ENCODE results near the gene TMEM86A.

The TMEM86A gene

DNA sequence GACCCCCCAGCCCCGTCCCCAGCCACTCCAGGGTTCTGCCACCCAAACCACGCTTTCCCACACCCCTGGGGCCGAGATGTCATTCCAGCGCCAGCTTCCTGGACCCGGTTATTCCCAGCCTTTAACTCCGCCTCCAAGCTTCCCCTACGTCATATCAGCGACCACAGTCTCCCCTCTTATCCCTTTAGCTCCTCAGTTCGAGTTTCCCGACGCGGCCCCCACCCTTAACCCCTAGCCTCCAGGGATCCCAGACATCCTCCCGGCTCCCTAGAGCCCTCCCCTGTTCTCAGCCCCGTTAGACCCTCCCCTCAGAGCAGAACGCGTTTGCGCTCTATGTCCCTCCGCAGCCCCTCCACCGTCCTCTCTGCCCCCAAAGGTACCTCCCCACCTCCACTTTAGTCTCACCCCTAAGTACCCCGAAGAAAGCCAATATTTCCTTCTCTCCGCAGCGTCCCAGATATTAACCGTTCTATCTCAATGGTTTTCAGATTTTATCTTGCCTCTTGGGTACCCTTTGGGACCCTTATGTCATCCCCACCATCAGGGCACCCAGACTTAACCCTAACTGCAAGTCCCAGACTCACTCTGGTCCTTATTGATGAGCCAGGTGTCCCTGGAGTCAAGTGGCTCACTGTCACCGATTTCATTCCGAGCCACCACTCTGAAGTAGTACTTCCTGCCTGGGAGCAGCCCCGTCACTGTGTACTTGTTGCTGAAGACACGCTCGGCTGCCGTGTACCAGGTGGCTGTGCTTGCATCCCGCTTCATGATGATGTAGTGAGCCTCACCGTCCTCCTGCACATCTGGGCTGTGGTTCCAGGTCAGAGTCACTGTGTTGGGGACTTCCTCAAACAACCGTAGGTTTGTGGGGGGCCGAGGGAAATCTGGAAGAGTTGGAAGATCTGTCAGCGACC, 8.0 kb downstream of the TMEM86A start:
- peaks cover 3% of the 10 kb centered on the region for H3K9me3 ChIP-seq (ENCODE audit: insufficient read depth, low read depth, low read length)
- WGBS (ENCODE audit: extremely low coverage, insufficient coverage, insufficient read length), result no CpG with 5 or more reads among the region's 34 CpGs
- H3K36me3 ChIP-seq (ENCODE audit: control insufficient read depth in 1 of 2, insufficient read depth in 2 of 2, low read length in 2 of 2), result no peaks in the 10 kb centered on the region
- H3K79me1 ChIP-seq (ENCODE audit: low read length), result no peaks in the 10 kb centered on the region
- H2BK120ac ChIP-seq (ENCODE audit: insufficient read depth, low read length, poor library complexity), result no peak overlapping the region
- no peak overlapping the region for H4K12ac ChIP-seq (ENCODE audit: low read depth, low read length)
- H3K4me3 ChIP-seq (ENCODE audit: low read depth, low read length), result no peak overlapping the region
- H2AFZ ChIP-seq (ENCODE audit: insufficient read depth, low read length, poor library complexity), result no peak overlapping the region
- H3K18ac ChIP-seq (ENCODE audit: low read length), result no peak overlapping the region
- H3K14ac ChIP-seq (ENCODE audit: low read length), result no peak overlapping the region
- H2BK5ac ChIP-seq (ENCODE audit: low read depth, low read length, poor library complexity), result no peak overlapping the region
- no peak overlapping the region for H3K9ac ChIP-seq (ENCODE audit: low read length)
- no peaks in the 10 kb centered on the region for H3K79me2 ChIP-seq (ENCODE audit: control insufficient read depth, insufficient read depth, low read length, poor library complexity)
- no peaks in the 10 kb centered on the region for H3K27me3 ChIP-seq (ENCODE audit: insufficient read depth, low read length)
- DNase-seq, result peak in 1 of 2 donors; percentile 42
- H3K4me1 ChIP-seq (ENCODE audit: control insufficient read depth in 1 of 2, insufficient read depth in 2 of 2, low read length in 2 of 2), result no peaks in the 10 kb centered on the region
- H3K4me2 ChIP-seq (ENCODE audit: low read length), result no peak overlapping the region
- H3K23ac ChIP-seq (ENCODE audit: low read length), result no peak overlapping the region
- H3K4ac ChIP-seq (ENCODE audit: low read depth, low read length), result no peak overlapping the region
- no peak overlapping the region for H3K27ac ChIP-seq (ENCODE audit: low read depth, low read length)
- no peak overlapping the region for H4K91ac ChIP-seq (ENCODE audit: low read depth, low read length)
- no peak overlapping the region for H4K8ac ChIP-seq (ENCODE audit: low read depth, low read length)
- H2BK12ac ChIP-seq (ENCODE audit: low read length), result no peak overlapping the region
- H2AK5ac ChIP-seq (ENCODE audit: low read length), result no peak overlapping the region

DNA sequence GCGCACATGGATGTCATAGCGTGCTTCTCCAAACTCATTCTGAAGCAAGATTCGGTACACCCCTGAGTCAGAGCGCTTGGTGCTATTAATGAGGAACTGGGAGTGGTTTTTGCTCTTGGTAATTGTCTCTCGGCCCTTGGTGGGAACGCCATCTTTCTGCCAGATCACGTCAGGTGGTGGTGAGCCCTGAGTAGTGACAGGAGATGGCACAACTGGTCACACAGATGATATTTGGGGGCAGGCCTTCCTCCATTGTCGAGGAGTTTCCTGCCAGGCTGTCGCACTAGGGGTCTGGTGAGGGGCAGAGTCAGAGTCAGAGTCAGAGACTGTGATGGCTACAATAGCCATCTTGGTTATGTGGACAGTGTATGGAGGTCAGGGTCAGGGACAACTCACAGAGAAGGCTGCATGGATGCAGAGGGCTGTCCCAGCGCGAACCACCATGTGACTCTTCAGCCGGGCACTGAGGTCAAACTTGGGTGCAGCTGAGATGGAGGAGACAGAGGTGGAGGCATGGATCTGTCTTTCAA, 9.3 kb downstream of the TMEM86A start:
- no peak overlapping the region for H2BK5ac ChIP-seq (ENCODE audit: low read depth, low read length, poor library complexity)
- H2AFZ ChIP-seq (ENCODE audit: insufficient read depth, low read length, poor library complexity), result no peak overlapping the region
- no peaks in the 10 kb centered on the region for H3K4me1 ChIP-seq (ENCODE audit: control insufficient read depth in 1 of 2, insufficient read depth in 2 of 2, low read length in 2 of 2)
- no peak overlapping the region for H2BK12ac ChIP-seq (ENCODE audit: low read length)
- H3K23ac ChIP-seq (ENCODE audit: low read length), result no peak overlapping the region
- no peak overlapping the region for H3K18ac ChIP-seq (ENCODE audit: low read length)
- H3K9me3 ChIP-seq (ENCODE audit: insufficient read depth, low read depth, low read length), result peaks cover 3% of the 10 kb centered on the region
- no peak overlapping the region for H3K4me2 ChIP-seq (ENCODE audit: low read length)
- H3K27ac ChIP-seq (ENCODE audit: low read depth, low read length), result no peak overlapping the region
- WGBS (ENCODE audit: extremely low coverage, insufficient coverage, insufficient read length), result no CpG with 5 or more reads among the region's 12 CpGs
- no peak overlapping the region for H2AK5ac ChIP-seq (ENCODE audit: low read length)
- no peak overlapping the region for H4K12ac ChIP-seq (ENCODE audit: low read depth, low read length)
- H3K79me2 ChIP-seq (ENCODE audit: control insufficient read depth, insufficient read depth, low read length, poor library complexity), result no peaks in the 10 kb centered on the region
- no peak for DNase-seq
- no peak overlapping the region for H3K9ac ChIP-seq (ENCODE audit: low read length)
- H3K4me3 ChIP-seq (ENCODE audit: low read depth, low read length), result no peak overlapping the region
- no peaks in the 10 kb centered on the region for H3K79me1 ChIP-seq (ENCODE audit: low read length)
- no peak overlapping the region for H4K8ac ChIP-seq (ENCODE audit: low read depth, low read length)
- no peak overlapping the region for H2BK120ac ChIP-seq (ENCODE audit: insufficient read depth, low read length, poor library complexity)
- no peaks in the 10 kb centered on the region for H3K27me3 ChIP-seq (ENCODE audit: insufficient read depth, low read length)
- no peak overlapping the region for H4K91ac ChIP-seq (ENCODE audit: low read depth, low read length)
- H3K36me3 ChIP-seq (ENCODE audit: control insufficient read depth in 1 of 2, insufficient read depth in 2 of 2, low read length in 2 of 2), result no peaks in the 10 kb centered on the region
- H3K4ac ChIP-seq (ENCODE audit: low read depth, low read length), result no peak overlapping the region
- H3K14ac ChIP-seq (ENCODE audit: low read length), result no peak overlapping the region

DNA sequence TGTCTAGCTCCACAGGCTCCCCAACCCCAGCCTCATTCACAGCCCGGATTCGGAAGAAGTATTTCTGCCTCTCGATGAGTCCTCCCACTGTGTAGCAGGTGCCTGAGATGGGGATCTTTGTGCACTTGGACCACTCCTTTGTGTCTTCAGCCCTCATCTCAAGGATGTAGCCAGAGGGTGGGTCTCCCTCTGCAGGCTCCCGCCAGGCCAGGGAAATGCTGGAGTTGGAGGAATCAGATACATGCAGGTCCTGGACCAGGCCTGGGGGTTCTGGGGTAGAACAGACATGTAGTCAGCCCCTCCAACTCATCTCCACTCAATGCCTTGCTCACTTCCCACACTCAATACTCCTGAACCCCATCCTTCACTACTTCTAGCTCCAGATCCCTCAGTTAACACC, 10.8 kb downstream of the TMEM86A start:
- Histone ChIP-seq H2BK5ac (ENCODE audit: low read depth, low read length, poor library complexity) (no peak overlapping the region), H2BK12ac (ENCODE audit: low read length) (no peak overlapping the region), H4K12ac (ENCODE audit: low read depth, low read length) (no peak overlapping the region), H3K23ac (ENCODE audit: low read length) (no peak overlapping the region), H3K36me3 (ENCODE audit: control insufficient read depth in 1 of 2, insufficient read depth in 2 of 2, low read length in 2 of 2) (no peaks in the 10 kb centered on the region), H2BK120ac (ENCODE audit: insufficient read depth, low read length, poor library complexity) (no peak overlapping the region), H3K9me3 (ENCODE audit: insufficient read depth, low read depth, low read length) (peaks cover 8% of the 10 kb centered on the region), H3K27ac (ENCODE audit: low read depth, low read length) (no peak overlapping the region), H3K4me3 (ENCODE audit: low read depth, low read length) (no peak overlapping the region), H3K79me2 (ENCODE audit: control insufficient read depth, insufficient read depth, low read length, poor library complexity) (no peaks in the 10 kb centered on the region), H3K4ac (ENCODE audit: low read depth, low read length) (no peak overlapping the region), H3K14ac (ENCODE audit: low read length) (no peak overlapping the region), H3K4me2 (ENCODE audit: low read length) (no peak overlapping the region), H4K91ac (ENCODE audit: low read depth, low read length) (no peak overlapping the region), H2AK5ac (ENCODE audit: low read length) (no peak overlapping the region), H3K79me1 (ENCODE audit: low read length) (no peaks in the 10 kb centered on the region), H4K8ac (ENCODE audit: low read depth, low read length) (no peak overlapping the region), H3K27me3 (ENCODE audit: insufficient read depth, low read length) (no peaks in the 10 kb centered on the region), H3K18ac (ENCODE audit: low read length) (no peak overlapping the region), H3K4me1 (ENCODE audit: control insufficient read depth in 1 of 2, insufficient read depth in 2 of 2, low read length in 2 of 2) (no peaks in the 10 kb centered on the region), H3K9ac (ENCODE audit: low read length) (no peak overlapping the region), H2AFZ (ENCODE audit: insufficient read depth, low read length, poor library complexity) (no peak overlapping the region)
- no CpG with 5 or more reads among the region's 4 CpGs for WGBS (ENCODE audit: extremely low coverage, insufficient coverage, insufficient read length)
- no peak for DNase-seq

DNA sequence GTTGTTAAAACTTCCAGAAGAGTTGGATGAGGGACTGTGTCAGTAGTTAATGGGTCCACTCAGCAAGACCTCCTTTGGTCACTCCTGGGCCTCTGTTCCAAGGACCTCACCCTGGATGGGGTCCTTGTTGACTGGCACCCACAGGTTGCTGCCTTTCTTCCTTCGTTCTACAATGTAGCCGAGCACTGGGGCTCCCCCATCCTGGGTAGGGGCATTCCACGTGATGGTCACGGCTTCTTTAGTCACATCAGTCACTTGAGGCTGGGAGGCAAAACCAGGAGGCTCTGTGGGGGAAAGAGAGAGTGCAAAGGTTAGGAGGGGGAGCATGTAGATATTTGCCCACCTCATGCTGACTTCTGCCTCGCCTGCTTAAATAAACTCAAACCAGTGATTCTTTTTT, 12.0 kb downstream of the TMEM86A start:
- WGBS (ENCODE audit: extremely low coverage, insufficient coverage, insufficient read length), result no CpG with 5 or more reads among the region's 5 CpGs

More for the DNA sequence above, 12.0 kb downstream of the TMEM86A start:
- no peak overlapping the region for H2BK5ac ChIP-seq (ENCODE audit: low read depth, low read length, poor library complexity)
- no peak overlapping the region for H2AFZ ChIP-seq (ENCODE audit: insufficient read depth, low read length, poor library complexity)
- no peak overlapping the region for H4K91ac ChIP-seq (ENCODE audit: low read depth, low read length)
- H4K8ac ChIP-seq (ENCODE audit: low read depth, low read length), result no peak overlapping the region
- H4K12ac ChIP-seq (ENCODE audit: low read depth, low read length), result no peak overlapping the region
- H2BK12ac ChIP-seq (ENCODE audit: low read length), result no peak overlapping the region
- no peaks in the 10 kb centered on the region for H3K36me3 ChIP-seq (ENCODE audit: control insufficient read depth in 1 of 2, insufficient read depth in 2 of 2, low read length in 2 of 2)
- DNase-seq, result no peak
- no peak overlapping the region for H3K18ac ChIP-seq (ENCODE audit: low read length)
- no peaks in the 10 kb centered on the region for H3K79me2 ChIP-seq (ENCODE audit: control insufficient read depth, insufficient read depth, low read length, poor library complexity)
- no peak overlapping the region for H3K4me3 ChIP-seq (ENCODE audit: low read depth, low read length)
- H3K79me1 ChIP-seq (ENCODE audit: low read length), result no peaks in the 10 kb centered on the region
- H3K4me1 ChIP-seq (ENCODE audit: control insufficient read depth in 1 of 2, insufficient read depth in 2 of 2, low read length in 2 of 2), result no peaks in the 10 kb centered on the region
- peaks cover 10% of the 10 kb centered on the region for H3K9me3 ChIP-seq (ENCODE audit: insufficient read depth, low read depth, low read length)
- H2BK120ac ChIP-seq (ENCODE audit: insufficient read depth, low read length, poor library complexity), result no peak overlapping the region
- no peak overlapping the region for H3K23ac ChIP-seq (ENCODE audit: low read length)
- H3K4ac ChIP-seq (ENCODE audit: low read depth, low read length), result no peak overlapping the region
- H3K27ac ChIP-seq (ENCODE audit: low read depth, low read length), result no peak overlapping the region
- no peak overlapping the region for H3K9ac ChIP-seq (ENCODE audit: low read length)
- H3K14ac ChIP-seq (ENCODE audit: low read length), result no peak overlapping the region
- H3K4me2 ChIP-seq (ENCODE audit: low read length), result no peak overlapping the region
- H2AK5ac ChIP-seq (ENCODE audit: low read length), result no peak overlapping the region
- no peaks in the 10 kb centered on the region for H3K27me3 ChIP-seq (ENCODE audit: insufficient read depth, low read length)
